ENCODE measurements around the gene EPM2AIP1.

- TF ChIP-seq CTCF (IDR thresholded peaks at IDR 0.05) (no peak), EZH2phosphoT487 (IDR thresholded peaks at IDR 0.05) (no peak), EZH2 (IDR thresholded peaks at IDR 0.05) (no peak)
Observed at GRCh38 chr3:37037352-37037751, 44.4 kb upstream of the EPM2AIP1 start.
